ENCODE data around the gene MYADM. TPM values are rescaled to one million over a fixed set of nuclear protein-coding genes. Genes with fewer than 3 reads are reported as not detected.

Gene MYADM
- total RNA-seq, 1 experiment from 2014 or later = 78.6 TPM

DNA sequence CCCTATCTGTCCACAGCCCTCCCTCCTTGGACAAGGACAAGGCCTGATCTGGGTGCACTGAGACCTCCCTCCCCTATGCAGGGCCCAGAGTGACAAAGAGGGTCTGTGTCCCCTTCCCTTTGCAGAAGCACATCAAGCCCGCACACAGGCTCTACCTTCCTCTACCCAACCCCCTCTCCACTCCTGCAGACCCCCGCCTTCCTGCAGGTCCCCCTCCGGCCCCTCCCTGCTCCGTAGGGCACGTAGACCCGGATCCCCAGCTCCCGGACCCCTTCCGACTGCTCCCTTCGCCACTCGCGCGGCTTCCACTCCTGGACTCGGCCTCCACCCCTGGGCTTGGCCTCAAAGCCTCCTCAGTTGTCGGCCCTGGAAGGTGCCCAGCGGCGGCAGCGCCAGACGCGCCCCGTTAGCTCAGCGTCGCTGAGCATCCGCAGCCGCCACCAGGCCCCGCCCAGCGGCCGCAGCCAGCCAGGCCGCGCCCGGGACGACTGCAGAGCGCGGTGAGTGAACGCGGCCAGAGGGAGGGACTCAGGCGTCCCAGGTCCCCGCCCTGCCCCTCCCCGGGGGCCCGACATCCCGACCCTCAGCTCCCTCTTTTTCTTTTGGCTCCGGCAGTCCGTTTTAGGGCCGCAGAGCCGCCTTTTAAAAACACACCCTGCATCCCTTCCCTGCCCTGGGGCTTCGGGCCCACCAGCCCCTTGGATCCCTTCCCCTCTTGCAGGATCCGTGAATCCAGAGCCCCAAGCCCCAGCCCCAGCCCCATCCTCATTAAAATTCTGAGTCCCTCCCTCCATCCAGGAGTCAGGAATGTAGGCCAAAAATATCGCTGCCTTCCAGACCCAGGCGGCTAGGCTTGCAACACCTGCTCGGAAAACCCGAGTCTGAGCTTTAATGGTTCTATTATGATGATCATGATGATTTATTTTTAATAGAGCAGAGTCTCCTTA is 1.5 kb upstream of the MYADM start (continued):
- TF ChIP-seq, protein P1, sequence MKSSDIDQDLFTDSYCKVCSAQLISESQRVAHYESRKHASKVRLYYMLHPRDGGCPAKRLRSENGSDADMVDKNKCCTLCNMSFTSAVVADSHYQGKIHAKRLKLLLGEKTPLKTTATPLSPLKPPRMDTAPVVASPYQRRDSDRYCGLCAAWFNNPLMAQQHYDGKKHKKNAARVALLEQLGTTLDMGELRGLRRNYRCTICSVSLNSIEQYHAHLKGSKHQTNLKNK (CRISPR knock-in tag; IDR thresholded peaks at IDR 0.05) = no peak
- TF ChIP-seq, protein P2, sequence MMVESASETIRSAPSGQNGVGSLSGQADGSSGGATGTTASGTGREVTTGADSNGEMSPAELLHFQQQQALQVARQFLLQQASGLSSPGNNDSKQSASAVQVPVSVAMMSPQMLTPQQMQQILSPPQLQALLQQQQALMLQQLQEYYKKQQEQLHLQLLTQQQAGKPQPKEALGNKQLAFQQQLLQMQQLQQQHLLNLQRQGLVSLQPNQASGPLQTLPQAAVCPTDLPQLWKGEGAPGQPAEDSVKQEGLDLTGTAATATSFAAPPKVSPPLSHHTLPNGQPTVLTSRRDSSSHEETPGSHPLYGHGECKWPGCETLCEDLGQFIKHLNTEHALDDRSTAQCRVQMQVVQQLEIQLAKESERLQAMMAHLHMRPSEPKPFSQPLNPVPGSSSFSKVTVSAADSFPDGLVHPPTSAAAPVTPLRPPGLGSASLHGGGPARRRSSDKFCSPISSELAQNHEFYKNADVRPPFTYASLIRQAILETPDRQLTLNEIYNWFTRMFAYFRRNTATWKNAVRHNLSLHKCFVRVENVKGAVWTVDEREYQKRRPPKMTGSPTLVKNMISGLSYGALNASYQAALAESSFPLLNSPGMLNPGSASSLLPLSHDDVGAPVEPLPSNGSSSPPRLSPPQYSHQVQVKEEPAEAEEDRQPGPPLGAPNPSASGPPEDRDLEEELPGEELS (CRISPR knock-in tag; IDR thresholded peaks at IDR 0.05) = peak; percentile 57; the same call in 1 of the 2 replicates
- TF ChIP-seq, protein P3, sequence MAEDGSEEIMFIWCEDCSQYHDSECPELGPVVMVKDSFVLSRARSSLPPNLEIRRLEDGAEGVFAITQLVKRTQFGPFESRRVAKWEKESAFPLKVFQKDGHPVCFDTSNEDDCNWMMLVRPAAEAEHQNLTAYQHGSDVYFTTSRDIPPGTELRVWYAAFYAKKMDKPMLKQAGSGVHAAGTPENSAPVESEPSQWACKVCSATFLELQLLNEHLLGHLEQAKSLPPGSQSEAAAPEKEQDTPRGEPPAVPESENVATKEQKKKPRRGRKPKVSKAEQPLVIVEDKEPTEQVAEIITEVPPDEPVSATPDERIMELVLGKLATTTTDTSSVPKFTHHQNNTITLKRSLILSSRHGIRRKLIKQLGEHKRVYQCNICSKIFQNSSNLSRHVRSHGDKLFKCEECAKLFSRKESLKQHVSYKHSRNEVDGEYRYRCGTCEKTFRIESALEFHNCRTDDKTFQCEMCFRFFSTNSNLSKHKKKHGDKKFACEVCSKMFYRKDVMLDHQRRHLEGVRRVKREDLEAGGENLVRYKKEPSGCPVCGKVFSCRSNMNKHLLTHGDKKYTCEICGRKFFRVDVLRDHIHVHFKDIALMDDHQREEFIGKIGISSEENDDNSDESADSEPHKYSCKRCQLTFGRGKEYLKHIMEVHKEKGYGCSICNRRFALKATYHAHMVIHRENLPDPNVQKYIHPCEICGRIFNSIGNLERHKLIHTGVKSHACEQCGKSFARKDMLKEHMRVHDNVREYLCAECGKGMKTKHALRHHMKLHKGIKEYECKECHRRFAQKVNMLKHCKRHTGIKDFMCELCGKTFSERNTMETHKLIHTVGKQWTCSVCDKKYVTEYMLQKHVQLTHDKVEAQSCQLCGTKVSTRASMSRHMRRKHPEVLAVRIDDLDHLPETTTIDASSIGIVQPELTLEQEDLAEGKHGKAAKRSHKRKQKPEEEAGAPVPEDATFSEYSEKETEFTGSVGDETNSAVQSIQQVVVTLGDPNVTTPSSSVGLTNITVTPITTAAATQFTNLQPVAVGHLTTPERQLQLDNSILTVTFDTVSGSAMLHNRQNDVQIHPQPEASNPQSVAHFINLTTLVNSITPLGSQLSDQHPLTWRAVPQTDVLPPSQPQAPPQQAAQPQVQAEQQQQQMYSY (CRISPR knock-in tag; IDR thresholded peaks at IDR 0.05) = peak; percentile 53
- TF ChIP-seq JAZF1 (CRISPR knock-in tag; IDR thresholded peaks at IDR 0.05) = no peak

DNA sequence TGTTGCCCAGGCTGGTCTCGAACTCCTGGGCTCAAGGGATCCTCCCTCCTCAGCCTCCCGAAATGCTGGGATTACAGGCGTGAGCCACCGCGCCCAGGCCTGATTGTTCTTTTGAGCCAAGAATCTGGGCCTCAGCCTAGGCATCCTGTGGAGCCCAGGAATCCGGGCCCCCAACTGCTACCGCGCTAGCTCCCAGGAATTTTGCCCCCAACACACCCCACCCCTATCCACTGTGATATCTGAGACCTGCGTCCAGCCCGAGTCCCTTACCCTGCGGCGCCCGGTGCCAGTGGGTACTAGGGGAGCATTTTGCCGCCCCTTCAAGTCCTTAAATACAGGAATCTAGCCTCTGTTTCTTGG is 838 bp upstream of the MYADM start:
- ChIA-PET POLR2A (interaction anchor here (0.6 to 4.1 kb wide), 23 partner anchors 10 to 811 kb away, joined by 3 to 43 read pairs (median 6); partner anchors contain the start of genes CNOT3, PRKCG, PRPF31 and TFPT), CTCF (interaction anchor here (1.0 to 4.8 kb wide), 20 partner anchors 12 to 163 kb away, joined by 3 to 40 read pairs (median 8); partner anchors contain the start of gene PRKCG)
- ATAC-seq (peak; percentile 3), DNase-seq (ENCODE audit: low spot score) (peak; percentile 79)
- no peak for TF ChIP-seq SP1 (CRISPR knock-in tag; conservative IDR thresholded peaks at IDR 0.05)
- TF ChIP-seq ZNF423 (CRISPR knock-in tag; IDR thresholded peaks at IDR 0.05) = peak; percentile 32; the same call in 1 of the 2 replicates
- peak; percentile 85 for TF ChIP-seq GTF2I (CRISPR knock-in tag; conservative IDR thresholded peaks at IDR 0.05)
- TF ChIP-seq ZNF671 (CRISPR knock-in tag; IDR thresholded peaks at IDR 0.05) = 0 out of 2 replicates have a peak, but pooled peaks have one; percentile 50
- Mint-ChIP-seq H3K9me3 (no peaks in the 10 kb centered on the region), H3K27ac (peak overlapping the region; percentile 99), H3K4me3 (peak overlapping the region; percentile 93), H3K4me1 (peaks cover 19% of the 10 kb centered on the region), H3K36me3 (peaks cover 10% of the 10 kb centered on the region), H3K27me3 (ENCODE audit: low read depth) (peaks cover 5% of the 10 kb centered on the region)

DNA sequence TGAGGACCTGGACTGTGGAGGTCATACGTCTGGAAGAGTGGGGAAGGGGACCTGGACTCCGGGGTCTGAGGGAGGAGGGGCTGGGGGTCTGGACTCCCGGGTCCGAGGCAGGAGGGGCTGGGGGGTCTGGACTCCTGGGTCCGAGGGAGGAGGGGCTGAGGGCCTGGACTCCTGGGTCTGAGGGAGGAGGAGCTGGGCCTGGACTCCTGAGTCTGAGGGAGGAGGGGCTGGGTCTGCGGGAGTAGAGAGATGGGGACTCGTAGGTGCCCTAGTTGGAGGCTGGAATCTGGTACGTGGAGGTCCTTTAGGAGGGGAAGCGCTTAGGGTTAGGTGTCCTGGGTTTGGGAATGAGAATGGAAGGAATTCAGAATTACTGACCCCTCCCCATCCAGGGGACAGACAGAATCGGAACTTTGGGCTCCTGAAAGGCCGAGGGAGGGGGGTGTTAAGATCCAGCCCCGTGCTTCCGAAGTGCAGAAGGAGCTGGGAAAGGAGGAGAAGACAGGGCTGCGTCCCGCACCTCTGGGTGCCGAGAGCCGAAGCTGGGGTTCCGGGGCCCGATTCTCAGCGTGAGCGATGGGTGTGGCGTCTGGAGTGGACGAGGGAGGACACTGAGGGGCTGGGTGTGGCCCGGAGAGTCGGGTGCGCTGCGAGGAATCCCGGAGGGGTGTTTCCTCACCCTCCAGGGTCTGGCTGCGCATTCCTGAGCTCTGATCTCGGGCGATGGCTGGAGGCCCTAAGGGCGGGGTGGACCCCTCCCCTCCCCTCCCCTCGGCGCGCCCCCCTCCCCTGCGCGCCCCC is 608 bp downstream of the MYADM start:
- peaks cover under 1% of the 10 kb centered on the region; the same call in 1 of the 2 replicates for H3K27me3 Mint-ChIP-seq (ENCODE audit: low read depth)
- H3K4me3 Mint-ChIP-seq = peak overlapping the region; percentile 93
- TF ChIP-seq TEAD1 (CRISPR knock-in tag; IDR thresholded peaks at IDR 0.05) = no peak
- TF ChIP-seq, protein P4, sequence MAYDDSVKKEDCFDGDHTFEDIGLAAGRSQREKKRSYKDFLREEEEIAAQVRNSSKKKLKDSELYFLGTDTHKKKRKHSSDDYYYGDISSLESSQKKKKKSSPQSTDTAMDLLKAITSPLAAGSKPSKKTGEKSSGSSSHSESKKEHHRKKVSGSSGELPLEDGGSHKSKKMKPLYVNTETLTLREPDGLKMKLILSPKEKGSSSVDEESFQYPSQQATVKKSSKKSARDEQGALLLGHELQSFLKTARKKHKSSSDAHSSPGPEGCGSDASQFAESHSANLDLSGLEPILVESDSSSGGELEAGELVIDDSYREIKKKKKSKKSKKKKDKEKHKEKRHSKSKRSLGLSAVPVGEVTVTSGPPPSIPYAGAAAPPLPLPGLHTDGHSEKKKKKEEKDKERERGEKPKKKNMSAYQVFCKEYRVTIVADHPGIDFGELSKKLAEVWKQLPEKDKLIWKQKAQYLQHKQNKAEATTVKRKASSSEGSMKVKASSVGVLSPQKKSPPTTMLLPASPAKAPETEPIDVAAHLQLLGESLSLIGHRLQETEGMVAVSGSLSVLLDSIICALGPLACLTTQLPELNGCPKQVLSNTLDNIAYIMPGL (CRISPR knock-in tag; IDR thresholded peaks at IDR 0.05) = no peak
- TF ChIP-seq ZNF416 (CRISPR knock-in tag; IDR thresholded peaks at IDR 0.05) = peak; percentile 86
- TF ChIP-seq, protein P5, sequence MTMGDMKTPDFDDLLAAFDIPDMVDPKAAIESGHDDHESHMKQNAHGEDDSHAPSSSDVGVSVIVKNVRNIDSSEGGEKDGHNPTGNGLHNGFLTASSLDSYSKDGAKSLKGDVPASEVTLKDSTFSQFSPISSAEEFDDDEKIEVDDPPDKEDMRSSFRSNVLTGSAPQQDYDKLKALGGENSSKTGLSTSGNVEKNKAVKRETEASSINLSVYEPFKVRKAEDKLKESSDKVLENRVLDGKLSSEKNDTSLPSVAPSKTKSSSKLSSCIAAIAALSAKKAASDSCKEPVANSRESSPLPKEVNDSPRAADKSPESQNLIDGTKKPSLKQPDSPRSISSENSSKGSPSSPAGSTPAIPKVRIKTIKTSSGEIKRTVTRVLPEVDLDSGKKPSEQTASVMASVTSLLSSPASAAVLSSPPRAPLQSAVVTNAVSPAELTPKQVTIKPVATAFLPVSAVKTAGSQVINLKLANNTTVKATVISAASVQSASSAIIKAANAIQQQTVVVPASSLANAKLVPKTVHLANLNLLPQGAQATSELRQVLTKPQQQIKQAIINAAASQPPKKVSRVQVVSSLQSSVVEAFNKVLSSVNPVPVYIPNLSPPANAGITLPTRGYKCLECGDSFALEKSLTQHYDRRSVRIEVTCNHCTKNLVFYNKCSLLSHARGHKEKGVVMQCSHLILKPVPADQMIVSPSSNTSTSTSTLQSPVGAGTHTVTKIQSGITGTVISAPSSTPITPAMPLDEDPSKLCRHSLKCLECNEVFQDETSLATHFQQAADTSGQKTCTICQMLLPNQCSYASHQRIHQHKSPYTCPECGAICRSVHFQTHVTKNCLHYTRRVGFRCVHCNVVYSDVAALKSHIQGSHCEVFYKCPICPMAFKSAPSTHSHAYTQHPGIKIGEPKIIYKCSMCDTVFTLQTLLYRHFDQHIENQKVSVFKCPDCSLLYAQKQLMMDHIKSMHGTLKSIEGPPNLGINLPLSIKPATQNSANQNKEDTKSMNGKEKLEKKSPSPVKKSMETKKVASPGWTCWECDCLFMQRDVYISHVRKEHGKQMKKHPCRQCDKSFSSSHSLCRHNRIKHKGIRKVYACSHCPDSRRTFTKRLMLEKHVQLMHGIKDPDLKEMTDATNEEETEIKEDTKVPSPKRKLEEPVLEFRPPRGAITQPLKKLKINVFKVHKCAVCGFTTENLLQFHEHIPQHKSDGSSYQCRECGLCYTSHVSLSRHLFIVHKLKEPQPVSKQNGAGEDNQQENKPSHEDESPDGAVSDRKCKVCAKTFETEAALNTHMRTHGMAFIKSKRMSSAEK (CRISPR knock-in tag; IDR thresholded peaks at IDR 0.05; ENCODE audit: borderline replicate concordance) = peak; percentile 88; the same call in 1 of the 2 replicates
- peak; percentile 66 for TF ChIP-seq NFATC4 (CRISPR knock-in tag; IDR thresholded peaks at IDR 0.05)
- TF ChIP-seq ZNF671 (CRISPR knock-in tag; IDR thresholded peaks at IDR 0.05) = peak; percentile 69; the same call in 1 of the 2 replicates
- peak; percentile 47; the same call in 1 of the 2 replicates for TF ChIP-seq PRRX2 (CRISPR knock-in tag; IDR thresholded peaks at IDR 0.05)
- H3K36me3 Mint-ChIP-seq = peaks cover 15% of the 10 kb centered on the region
- H3K4me1 Mint-ChIP-seq = peaks cover 19% of the 10 kb centered on the region
- no peaks in the 10 kb centered on the region for H3K9me3 Mint-ChIP-seq
- DNase-seq (ENCODE audit: low spot score) (peak; percentile 58), ATAC-seq (no peak)
- CTCF ChIA-PET = interaction anchor here (0.5 to 4.8 kb wide), 20 partner anchors 9 to 268 kb away, joined by 3 to 40 read pairs (median 8); partner anchors contain the start of genes CNOT3 and PRKCG
- POLR2A ChIA-PET = interaction anchor here (0.5 to 4.1 kb wide), 28 partner anchors 8 to 273 kb away, joined by 3 to 43 read pairs (median 5); partner anchors contain the start of genes CACNG7, CNOT3, PRKCG and PRPF31
- peak overlapping the region; percentile 85 for H3K27ac Mint-ChIP-seq

All from WTC11 (cell line).